HL-60 (cell line): Measurements from ENCODE around the gene EEF1A2.

ENCODE experiments used
- GABPA ChIP-seq: IDR thresholded peaks from 2 replicates; pipeline ENCODE4 v1.6.1; 2012; ENCODE audit warnings: low read depth
- POLR2AphosphoS5 ChIP-seq: IDR thresholded peaks from 2 replicates; pipeline ENCODE4 v1.6.1; 2012; ENCODE audit warnings: low read depth
- TF ChIP-seq, protein P1 (sequence below): IDR thresholded peaks from one replicate; pipeline ENCODE4 v1.5.1; 2011; ENCODE audit warnings: low read length, control low read depth, inconsistent platforms; ENCODE audit not compliant: insufficient read depth

DNA sequence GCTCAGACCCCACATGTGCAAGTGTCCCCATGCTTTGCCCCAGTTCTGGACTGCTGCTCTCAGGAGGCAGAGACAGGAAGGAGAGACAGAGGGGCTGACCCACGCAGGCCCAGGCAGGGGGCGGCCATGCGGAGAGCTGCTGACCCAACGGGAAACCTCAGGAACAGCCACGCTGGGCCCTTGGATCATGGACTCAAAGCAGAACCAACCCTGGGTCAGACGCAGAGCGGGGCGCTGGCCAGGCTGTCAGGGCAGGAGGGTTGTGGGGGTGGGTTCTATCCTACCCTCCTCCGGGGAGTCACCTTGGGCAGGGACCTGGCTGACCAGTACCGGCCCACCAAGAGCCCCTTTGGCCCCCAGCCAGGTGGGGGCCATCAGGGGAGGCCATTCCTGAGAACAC lies 28.5 kb downstream of the EEF1A2 start:
- TF ChIP-seq, protein P1, sequence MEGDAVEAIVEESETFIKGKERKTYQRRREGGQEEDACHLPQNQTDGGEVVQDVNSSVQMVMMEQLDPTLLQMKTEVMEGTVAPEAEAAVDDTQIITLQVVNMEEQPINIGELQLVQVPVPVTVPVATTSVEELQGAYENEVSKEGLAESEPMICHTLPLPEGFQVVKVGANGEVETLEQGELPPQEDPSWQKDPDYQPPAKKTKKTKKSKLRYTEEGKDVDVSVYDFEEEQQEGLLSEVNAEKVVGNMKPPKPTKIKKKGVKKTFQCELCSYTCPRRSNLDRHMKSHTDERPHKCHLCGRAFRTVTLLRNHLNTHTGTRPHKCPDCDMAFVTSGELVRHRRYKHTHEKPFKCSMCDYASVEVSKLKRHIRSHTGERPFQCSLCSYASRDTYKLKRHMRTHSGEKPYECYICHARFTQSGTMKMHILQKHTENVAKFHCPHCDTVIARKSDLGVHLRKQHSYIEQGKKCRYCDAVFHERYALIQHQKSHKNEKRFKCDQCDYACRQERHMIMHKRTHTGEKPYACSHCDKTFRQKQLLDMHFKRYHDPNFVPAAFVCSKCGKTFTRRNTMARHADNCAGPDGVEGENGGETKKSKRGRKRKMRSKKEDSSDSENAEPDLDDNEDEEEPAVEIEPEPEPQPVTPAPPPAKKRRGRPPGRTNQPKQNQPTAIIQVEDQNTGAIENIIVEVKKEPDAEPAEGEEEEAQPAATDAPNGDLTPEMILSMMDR, result no peak
- no peak for TF ChIP-seq GABPA
- no peak for TF ChIP-seq POLR2AphosphoS5
